GM23248 (cell line): ENCODE measurements around the gene PRAMEF12.

Source experiments
- EZH2 ChIP-seq: fragments of 200-600 bp; sonication (generic); IDR thresholded peaks from 2 replicates; pipeline ENCODE4 v1.6.1; 2018; ENCODE audit warnings: antibody characterized with exemption, mild to moderate bottlenecking; ENCODE audit not compliant: insufficient read depth, poor library complexity, severe bottlenecking
- EZH2phosphoT487 ChIP-seq: fragments of 200-600 bp; sonication (generic); IDR thresholded peaks from 2 replicates; pipeline ENCODE4 v1.6.1; 2018; ENCODE audit warnings: antibody characterized with exemption, moderate library complexity, mild to moderate bottlenecking, low read depth; ENCODE audit not compliant: insufficient read depth

GRCh38 chr1:12756768-12757413 lies 16.6 kb upstream of the PRAMEF12 start:
- TF ChIP-seq EZH2 (no peak), EZH2phosphoT487 (no peak)
